SJSA1 (cell line): ENCODE results near the gene RNF26. TPM values are rescaled to one million over a fixed set of nuclear protein-coding genes. Genes with fewer than 3 reads are reported as not detected.

Experiments
- DNase-seq, 2 experiments: peaks; one replicate each; pipeline ENCODE4 v3.0.0-alpha.2; 2015 to 2020; ENCODE audit warnings: low spot score in 2 of 2, low read depth in 1 of 2
- H3K27ac ChIP-seq: fragments of 250-450 bp; sonication (Bioruptor Pico); 2 replicates; pipeline ENCODE4 v1.5.1; 2020; ENCODE audit warnings: mild to moderate bottlenecking, moderate library complexity
- H3K27me3 ChIP-seq: fragments of 250-450 bp; sonication (Bioruptor Pico); replicated peaks from 2 replicates; pipeline ENCODE4 v1.5.1; 2020; ENCODE audit warnings: mild to moderate bottlenecking, moderate library complexity
- H3K36me3 ChIP-seq: fragments of 250-450 bp; sonication (Bioruptor Pico); 2 replicates; pipeline ENCODE4 v1.5.1; 2020; ENCODE audit warnings: mild to moderate bottlenecking
- H3K4me1 ChIP-seq: fragments of 250-450 bp; sonication (Bioruptor Pico); replicated peaks from 2 replicates; pipeline ENCODE4 v1.6.1; 2021; ENCODE audit warnings: mild to moderate bottlenecking
- H3K4me3 ChIP-seq: fragments of 250-450 bp; sonication (Bioruptor Pico); 2 replicates; pipeline ENCODE4 v1.5.1; 2020; ENCODE audit warnings: mild to moderate bottlenecking
- H3K9me3 ChIP-seq: fragments of 250-450 bp; sonication (Bioruptor Pico); replicated peaks from 2 replicates; pipeline ENCODE4 v1.5.1; 2020; ENCODE audit warnings: mild to moderate bottlenecking
- total RNA-seq: library from RNA; depleted of rRNA; stranded (reverse); fragments of >200 nt; shearing (Covaris generic); gene quantifications from 2 replicates; pipeline ENCODE4 v1.2.3, GENCODE V29; 2014

Gene RNF26
- total RNA-seq, 1 experiment from 2014 or later, result 3.4 TPM

DNA sequence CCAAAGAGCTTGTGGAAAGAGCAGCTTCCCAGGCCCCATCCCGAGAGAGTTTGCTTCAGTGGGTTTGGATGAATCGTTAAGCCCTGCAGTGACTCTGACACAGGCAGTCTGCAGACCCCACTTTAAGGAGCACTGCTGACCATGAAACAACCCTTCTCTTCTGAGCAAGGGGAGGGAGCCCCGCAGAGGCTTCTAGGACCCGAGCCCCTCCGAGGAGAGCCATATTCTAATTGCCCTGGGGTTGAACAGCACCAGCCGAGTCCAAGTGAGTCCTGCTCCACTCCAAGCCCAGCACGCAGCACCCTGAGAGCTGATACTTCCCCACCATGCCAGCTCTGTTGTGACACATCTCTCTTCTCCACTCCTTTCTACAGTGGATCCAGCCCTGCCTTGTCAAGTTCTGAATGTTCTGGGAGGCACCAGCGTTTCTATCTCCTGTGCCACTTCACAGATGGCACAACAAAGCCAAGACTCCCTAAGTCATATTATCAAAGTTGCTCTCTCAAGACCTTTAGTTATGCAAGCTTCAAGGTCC, 36.8 kb downstream of the RNF26 start:
- Histone ChIP-seq H3K4me1 (no peaks in the 10 kb centered on the region), H3K4me3 (no peak overlapping the region), H3K36me3 (no peaks in the 10 kb centered on the region), H3K9me3 (no peaks in the 10 kb centered on the region), H3K27ac (no peak overlapping the region), H3K27me3 (no peaks in the 10 kb centered on the region)
- no peak for DNase-seq

DNA sequence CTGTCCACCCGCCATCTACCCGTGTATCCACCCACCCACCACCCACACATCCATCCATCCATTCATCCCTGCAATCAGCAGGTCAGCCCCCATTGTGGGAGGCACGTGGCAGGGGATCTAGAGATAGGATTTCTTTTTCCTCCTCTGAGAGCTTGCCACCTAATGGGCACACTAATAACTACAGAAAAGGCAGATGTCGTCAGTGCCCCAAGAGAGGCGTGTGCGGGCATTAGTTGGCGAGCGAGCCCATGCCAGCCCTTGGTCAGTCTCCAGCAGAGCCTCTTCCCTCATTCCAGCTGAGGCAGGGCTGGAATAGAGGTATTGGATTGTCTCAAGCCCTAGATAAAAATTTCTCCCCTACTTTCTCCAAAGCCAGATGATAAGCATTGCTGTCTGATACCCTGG, 37.5 kb downstream of the RNF26 start:
- Histone ChIP-seq H3K36me3 (no peaks in the 10 kb centered on the region), H3K27ac (no peak overlapping the region), H3K4me3 (no peak overlapping the region), H3K27me3 (no peaks in the 10 kb centered on the region), H3K9me3 (no peaks in the 10 kb centered on the region), H3K4me1 (no peaks in the 10 kb centered on the region)
- no peak for DNase-seq

DNA sequence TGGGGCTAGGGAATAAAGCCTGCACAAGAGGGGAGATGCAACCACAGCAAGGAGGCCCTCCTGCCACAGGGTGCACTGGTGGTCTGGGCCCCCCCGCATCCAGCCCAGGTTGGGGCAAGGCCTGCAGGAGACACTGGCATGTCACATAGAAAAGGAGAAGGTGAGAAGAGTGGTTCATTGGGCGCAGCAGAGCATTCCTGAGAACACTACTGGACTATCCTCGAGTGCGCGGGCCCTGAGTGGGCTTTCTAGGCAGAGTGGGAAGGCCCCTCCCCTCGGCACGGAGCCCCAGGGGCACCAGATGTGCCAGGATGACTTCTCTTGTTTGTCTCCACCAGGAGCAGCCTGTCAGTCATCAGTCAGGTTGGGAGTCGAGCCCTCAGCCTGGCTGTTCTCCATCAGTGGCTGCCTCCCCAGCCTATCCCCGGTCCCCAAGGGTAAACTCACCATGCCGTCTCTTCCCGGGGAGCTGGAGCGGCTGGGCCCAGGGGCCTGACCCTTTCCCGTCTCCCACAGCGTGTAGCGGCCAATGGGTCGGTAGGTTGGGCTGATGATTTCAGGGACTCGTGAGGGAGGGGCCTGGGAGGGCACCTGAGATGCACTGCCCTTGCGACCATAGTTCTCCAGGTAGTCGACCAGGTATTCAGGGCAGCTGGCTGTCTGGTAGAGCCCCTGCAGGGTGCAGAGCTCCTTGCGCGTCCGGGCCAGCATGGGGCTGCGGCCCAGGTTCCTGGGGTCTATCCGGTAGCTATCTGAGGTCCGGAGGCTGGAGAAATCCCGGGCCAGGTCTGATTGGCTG, 38.1 kb downstream of the RNF26 start:
- no peak overlapping the region for H3K27ac ChIP-seq
- no peaks in the 10 kb centered on the region for H3K9me3 ChIP-seq
- DNase-seq, result no peak
- no peaks in the 10 kb centered on the region for H3K4me1 ChIP-seq
- no peaks in the 10 kb centered on the region for H3K36me3 ChIP-seq
- no peaks in the 10 kb centered on the region for H3K27me3 ChIP-seq
- H3K4me3 ChIP-seq, result no peak overlapping the region

DNA sequence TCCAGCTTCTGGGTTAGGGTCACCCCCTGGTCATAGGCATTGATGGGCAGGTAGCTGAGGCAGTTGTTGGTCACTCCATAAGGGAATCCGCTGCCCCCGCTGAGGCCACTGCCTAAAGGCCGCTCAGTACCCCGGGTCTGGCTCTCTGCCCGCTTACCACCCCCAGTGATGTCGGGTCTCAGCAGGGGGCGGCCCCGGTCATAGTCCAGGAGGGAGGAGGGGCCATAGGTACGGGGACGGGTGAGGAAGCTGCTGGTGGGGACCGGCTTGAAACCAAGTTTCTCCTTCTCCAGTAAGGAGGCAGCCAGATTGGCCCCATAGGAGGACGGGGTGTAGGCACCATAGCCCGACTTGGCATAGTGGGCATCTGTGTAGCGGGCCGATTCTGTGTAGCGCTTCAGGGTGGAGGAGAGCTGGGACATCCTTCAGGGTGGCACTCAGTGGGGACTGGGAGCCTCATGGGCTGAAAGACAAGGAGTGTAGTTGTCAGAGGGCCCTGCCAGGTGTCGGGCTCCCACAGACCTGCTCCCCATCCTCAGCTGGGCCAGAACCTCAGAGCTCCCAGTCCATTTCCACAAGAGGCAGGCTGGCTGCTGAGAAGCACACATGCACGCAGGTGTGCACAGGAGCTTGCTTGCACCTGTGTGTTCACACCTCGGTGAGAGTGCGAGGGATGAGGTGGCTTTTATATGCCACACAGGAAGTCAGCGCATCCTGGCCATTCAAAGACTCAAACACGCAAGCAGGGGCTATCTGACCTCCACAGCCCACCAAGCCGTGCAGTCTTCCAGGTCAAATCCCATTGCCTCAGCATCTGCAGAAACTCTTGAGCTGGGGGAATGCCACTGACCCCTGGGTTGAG, 39.0 kb downstream of the RNF26 start:
- Histone ChIP-seq H3K36me3 (no peaks in the 10 kb centered on the region), H3K4me1 (no peaks in the 10 kb centered on the region), H3K9me3 (no peaks in the 10 kb centered on the region), H3K27me3 (no peaks in the 10 kb centered on the region), H3K27ac (no peak overlapping the region), H3K4me3 (no peak overlapping the region)
- no peak for DNase-seq

DNA sequence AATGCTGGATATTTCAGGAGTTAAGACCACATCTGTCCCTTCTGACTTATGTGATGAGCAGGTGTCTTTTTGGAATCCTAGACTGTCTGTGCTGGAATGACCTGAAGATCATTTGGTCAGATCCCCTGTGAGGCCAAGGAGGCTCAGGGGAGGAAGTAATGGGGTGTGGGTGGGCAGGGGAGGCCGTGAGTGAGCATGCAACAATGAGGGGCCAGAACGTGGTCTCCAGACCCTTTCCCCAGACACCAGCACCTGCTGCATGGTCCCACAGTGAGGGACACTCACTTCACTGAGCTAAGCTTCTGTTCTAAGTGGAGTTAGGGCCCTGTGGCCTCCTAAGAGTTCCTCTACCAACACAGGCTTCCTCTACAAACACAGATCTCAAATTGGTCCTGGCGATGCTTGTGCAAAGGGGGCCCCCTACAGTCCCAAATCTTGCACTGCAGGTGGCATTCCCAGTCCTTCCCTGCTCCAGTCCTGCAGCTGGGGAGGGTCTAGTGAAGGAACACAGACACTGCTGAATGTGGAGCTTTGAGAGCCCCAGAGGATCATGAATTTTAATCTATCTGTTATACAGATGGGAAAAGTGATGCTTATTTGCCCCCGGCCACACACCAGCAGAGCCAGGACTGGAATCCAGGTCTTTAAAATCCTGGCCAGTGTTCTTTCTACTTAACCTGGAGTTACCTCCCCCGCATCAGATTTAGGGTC, 39.7 kb downstream of the RNF26 start:
- no peaks in the 10 kb centered on the region for H3K9me3 ChIP-seq
- no peak overlapping the region for H3K27ac ChIP-seq
- H3K36me3 ChIP-seq, result no peaks in the 10 kb centered on the region
- H3K4me1 ChIP-seq, result no peaks in the 10 kb centered on the region
- H3K4me3 ChIP-seq, result no peak overlapping the region
- peak; percentile 50 for DNase-seq
- H3K27me3 ChIP-seq, result no peaks in the 10 kb centered on the region

DNA sequence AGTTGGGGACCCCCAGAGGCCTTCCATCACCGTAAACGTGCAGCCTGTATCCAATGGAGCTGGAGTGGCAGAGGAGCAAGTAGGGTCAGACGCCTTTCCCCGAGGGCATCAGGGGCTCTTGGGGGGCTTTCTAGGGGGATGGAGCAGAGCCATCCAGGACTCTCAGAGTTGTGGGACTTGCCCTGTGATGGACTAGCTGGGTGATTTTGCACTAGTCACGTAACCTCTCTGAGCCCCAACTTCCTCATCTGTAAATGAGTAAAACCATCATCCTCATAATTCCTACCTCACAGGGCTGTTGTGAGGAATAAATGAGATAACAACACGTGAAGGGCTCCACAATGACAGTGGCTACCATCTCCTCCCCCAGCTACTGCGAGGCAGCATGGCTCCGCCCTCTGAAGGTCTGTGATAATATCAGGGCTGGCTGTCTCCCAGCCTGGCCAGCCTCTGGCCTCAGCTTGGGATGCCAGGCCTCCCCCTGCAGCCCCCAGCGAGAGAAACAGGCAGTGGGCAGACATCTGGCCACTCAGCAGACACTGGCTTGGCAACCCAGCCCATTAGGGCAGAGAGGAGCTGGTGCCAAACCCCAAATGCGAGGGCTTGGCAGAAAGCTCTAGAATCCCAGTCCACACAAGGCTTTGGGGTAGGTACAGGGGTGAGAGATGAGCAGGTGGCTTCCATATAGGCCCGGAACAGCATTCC, 40.5 kb downstream of the RNF26 start:
- no peaks in the 10 kb centered on the region for H3K4me1 ChIP-seq
- DNase-seq, result no peak
- no peak overlapping the region for H3K27ac ChIP-seq

DNA sequence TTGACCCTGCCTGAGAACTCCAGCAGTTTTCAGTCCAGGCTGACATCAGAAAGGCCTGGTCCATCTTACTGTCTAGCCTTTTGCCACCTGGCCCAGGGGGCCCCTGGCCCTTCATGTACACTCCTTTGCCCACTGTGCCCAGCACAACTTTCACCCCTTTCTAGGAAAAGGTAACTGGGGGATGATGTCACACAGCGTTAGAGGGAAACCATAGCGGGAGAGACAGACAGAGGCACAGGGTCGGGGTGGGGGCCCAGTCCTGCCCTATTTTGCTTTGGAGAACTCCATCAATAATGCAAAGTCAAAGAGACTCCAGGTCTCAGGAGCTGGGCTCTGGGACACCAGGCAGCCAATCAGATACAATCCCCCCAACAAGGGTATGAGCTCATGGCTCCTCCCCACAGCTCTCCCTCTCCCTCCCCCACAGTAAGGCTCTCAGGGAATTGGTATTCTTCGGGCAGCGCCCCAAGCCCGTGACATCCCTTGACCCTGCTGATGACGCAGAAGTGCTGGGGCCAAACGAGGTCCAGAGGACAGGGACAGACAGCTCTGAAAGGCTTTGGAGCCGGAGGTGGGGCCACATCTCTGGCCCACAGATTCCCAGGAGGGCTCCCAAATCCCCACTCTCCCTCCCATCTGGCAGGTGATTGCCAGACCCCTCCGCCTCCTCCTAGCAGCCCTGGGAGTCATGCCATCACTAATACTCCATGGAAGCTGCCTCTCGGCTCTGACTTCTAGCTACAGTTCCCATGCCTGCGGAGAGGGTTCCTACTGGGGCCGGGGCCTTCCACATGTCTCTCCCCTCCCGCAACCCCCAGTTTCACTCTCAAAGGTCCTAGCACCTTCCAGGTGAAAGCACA, 41.2 kb downstream of the RNF26 start:
- no peak overlapping the region for H3K4me3 ChIP-seq
- H3K36me3 ChIP-seq, result no peaks in the 10 kb centered on the region
- H3K9me3 ChIP-seq, result no peaks in the 10 kb centered on the region
- no peaks in the 10 kb centered on the region for H3K4me1 ChIP-seq
- no peak for DNase-seq
- no peaks in the 10 kb centered on the region for H3K27me3 ChIP-seq
- H3K27ac ChIP-seq, result no peak overlapping the region

More for the DNA sequence above, 40.5 kb downstream of the RNF26 start:
- H3K4me3 ChIP-seq, result no peak overlapping the region
- no peaks in the 10 kb centered on the region for H3K27me3 ChIP-seq
- no peaks in the 10 kb centered on the region for H3K9me3 ChIP-seq
- H3K36me3 ChIP-seq, result no peaks in the 10 kb centered on the region

DNA sequence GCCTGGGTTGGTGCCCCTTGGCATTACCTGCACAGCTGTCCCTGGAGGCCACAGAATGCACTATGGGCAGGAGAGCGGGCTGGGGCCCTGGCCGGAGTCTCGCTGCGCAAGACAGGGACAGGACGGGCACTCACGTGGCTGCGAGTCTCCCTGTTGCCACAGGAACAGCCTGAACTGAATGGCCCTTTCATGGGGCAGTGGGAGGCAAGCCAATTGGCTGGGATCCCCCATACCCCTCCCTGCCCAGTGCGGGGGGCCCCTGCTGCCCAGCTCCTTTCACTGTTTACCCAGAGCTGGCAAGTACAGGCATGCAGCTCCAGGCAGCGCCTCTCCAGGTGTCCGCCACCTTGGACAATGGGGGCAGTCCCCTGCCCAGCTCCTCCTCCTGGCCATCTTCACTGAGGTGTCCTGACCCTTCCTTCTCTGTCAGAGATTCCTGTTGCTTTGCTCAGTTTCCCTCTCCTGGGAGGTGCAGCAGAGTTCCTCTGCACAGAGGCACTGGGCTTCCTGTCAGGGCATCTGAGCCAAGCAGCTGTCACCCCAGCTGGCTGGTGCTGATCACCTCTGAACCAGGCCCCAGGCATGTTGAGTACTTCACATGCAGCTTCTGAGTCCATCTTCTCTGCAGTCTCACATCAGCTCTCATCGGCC, 42.0 kb downstream of the RNF26 start:
- Histone ChIP-seq H3K36me3 (no peaks in the 10 kb centered on the region), H3K4me1 (peaks cover 3% of the 10 kb centered on the region; the same call in 1 of the 2 replicates), H3K9me3 (no peaks in the 10 kb centered on the region), H3K4me3 (no peak overlapping the region), H3K27me3 (no peaks in the 10 kb centered on the region), H3K27ac (no peak overlapping the region)
- DNase-seq, result no peak

DNA sequence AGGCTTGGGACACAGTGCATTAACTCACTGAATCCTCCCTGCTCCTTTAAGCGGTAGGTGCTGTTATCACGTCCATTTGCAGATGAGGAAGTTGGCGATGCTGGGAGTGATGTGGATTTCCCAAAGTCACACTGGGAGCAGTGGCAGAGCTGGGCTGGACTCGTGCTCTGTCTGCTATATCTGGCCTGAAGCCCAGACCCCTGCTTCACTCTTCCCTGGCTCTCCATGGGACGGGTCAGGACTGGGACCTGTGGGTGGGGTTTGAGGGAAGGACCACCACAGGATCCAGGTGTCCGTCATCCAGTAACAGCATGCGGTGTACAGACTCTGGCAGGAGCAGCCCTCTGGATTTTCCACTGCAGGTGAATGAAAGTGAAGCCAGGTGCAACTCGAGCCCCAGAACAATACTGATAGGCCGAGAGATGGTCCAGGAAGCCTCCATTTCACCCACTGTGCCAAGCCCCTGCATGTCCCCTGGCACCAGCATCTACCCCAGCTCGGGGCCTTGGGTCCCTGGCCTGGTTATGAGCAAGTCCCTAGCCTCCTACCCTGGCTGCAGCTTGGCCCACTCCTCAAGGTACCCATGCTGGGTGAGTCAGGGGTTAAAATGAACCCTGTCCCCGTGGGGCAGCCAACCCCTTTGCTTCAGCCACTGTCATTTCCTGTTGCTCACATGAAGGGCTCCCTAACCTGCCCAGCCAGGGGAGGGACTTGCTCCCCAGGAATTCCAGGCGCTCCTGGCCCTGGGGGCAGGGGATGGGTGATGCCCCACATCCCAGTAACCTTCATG, 43.0 kb downstream of the RNF26 start:
- H3K4me1 ChIP-seq, result peaks cover 9% of the 10 kb centered on the region
- H3K4me3 ChIP-seq, result no peak overlapping the region
- DNase-seq, result no peak
- H3K27ac ChIP-seq, result no peak overlapping the region
- no peaks in the 10 kb centered on the region for H3K27me3 ChIP-seq
- H3K36me3 ChIP-seq, result no peaks in the 10 kb centered on the region
- H3K9me3 ChIP-seq, result no peaks in the 10 kb centered on the region

DNA sequence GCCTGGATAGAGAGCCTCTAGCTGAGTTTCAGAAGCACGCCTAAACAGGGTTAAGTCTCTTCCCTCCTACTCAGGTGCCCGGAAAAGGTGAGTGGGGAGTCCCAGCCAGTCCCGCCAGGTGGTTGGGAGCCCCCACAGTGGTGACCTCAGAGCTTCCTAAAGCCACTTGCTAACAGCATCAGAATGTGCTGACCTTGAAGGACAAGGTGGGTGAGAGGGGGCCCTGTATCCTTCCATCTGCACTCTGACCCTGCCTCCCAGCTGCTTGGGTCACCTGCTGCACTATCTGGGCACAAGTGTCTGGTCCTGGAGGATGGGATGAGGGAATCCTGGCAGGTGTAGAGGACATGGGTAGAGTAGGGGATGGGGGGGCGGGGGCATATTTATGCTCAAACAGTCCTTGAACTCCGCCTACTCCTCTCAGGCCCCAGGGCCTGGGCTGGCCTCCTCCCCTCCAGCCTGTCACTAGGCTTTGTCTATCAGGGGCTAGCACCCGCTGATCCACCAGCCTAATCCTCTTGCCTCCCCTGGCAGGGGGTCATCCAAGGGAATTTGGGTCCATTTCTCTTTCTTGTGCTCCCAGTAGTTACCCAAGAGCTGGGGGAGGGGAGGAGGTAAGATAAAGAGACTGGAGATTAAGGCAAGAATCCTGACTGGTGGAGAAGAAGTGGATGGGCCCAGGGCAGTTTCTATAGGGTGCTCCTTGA, 43.8 kb downstream of the RNF26 start:
- Histone ChIP-seq H3K27me3 (no peaks in the 10 kb centered on the region), H3K4me1 (peaks cover 9% of the 10 kb centered on the region), H3K36me3 (no peaks in the 10 kb centered on the region), H3K27ac (no peak overlapping the region), H3K4me3 (no peak overlapping the region), H3K9me3 (no peaks in the 10 kb centered on the region)
- DNase-seq, result no peak

DNA sequence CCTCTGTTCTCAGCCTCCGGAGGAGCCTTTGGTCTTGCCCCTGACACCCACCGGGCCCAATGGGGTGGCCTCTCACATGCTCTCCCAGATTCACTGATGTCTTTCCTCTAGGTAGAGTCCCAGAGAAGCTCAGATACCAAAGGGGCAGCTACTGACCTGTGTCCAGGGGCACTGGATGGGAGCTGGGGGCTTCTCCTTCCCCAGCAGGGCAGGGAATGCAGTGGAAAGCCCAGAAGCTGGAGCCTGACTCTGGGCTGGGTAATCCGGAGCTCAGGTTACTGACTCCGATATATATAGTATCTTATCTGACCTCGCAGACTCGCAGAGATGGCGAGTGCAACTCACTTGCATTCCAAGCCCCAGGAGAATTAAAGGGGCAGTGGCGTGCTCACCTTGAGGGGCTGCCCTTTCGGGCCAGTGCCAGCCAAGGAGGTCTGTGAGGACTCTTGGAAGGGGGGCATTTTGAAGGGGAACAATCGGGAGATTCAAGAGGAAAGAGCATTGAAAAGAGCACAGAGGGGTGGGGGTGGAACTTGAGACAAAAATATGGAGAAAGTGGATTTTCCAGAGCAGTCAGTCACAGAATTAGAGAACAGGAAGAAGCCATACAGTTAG, 44.6 kb downstream of the RNF26 start:
- no peak for DNase-seq
- peaks cover 9% of the 10 kb centered on the region for H3K4me1 ChIP-seq
- H3K27ac ChIP-seq, result no peak overlapping the region
- no peaks in the 10 kb centered on the region for H3K27me3 ChIP-seq
- H3K4me3 ChIP-seq, result no peak overlapping the region
- H3K36me3 ChIP-seq, result no peaks in the 10 kb centered on the region
- H3K9me3 ChIP-seq, result no peaks in the 10 kb centered on the region
